Thyroid gland (tissue), 4 donors: Measurements from ENCODE around the gene IGSF6.

Source experiments
- CTCF ChIP-seq, 6 experiments: fragments of 200-600 bp in 3 of 6; fragments of 450-650 bp in 3 of 6; sonication (generic) in 3 of 6; IDR thresholded peaks; one replicate each; pipeline ENCODE4 v1.5.1; 2016 to 2019; ENCODE audit warnings: antibody characterized with exemption in 6 of 6, mild to moderate bottlenecking in 2 of 6, inconsistent platforms in 1 of 6, moderate library complexity in 1 of 6
- POLR2A ChIP-seq, 2 donors: fragments of 450-650 bp; IDR thresholded peaks; one replicate each; pipeline ENCODE4 v1.6.1; 2017; ENCODE audit warnings: antibody characterized with exemption in 2 of 2, mild to moderate bottlenecking in 2 of 2, moderate library complexity in 1 of 2

GRCh38 chr16:21626659-21627277 is 25.6 kb downstream of the IGSF6 start:
- TF ChIP-seq CTCF (IDR thresholded peaks at IDR 0.05) (no peak), POLR2A (IDR thresholded peaks at IDR 0.05) (no peak)
